ENCODE measurements around the gene EPB41.
"Not testable (repeated sequence)": the region's sequence is repeated elsewhere in the genome, so short reads cannot be mapped to it uniquely, and the experiment has no call there.

The EPB41 gene

DNA sequence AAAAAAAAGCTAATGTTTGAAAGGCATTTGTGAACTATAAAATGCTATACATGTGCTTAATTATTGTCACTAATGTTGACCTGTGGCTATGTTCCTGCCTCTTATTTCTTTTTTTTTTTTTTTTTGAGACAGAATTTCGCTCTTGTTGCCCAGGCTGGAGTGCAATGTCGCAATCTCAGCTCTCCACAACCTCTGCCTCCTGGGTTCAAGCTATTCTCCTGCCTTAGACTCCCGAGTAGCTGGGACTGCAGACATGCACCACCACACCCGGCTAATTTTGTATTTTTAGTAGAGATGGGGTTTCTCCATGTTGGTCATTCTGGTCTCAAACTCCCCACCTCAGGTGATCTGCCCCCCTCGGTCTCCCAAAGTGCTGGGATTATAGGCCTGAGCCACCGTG lies 193.7 kb downstream of the EPB41 start:
- DNase-seq (ENCODE audit: low read depth in 2 of 2): not testable (repeated sequence)

- no peak for DNase-seq (ENCODE audit: low read depth in 2 of 2)
These were observed 198.5 kb downstream of the EPB41 start for GRCh38 chr1:29112705-29113412.

DNA sequence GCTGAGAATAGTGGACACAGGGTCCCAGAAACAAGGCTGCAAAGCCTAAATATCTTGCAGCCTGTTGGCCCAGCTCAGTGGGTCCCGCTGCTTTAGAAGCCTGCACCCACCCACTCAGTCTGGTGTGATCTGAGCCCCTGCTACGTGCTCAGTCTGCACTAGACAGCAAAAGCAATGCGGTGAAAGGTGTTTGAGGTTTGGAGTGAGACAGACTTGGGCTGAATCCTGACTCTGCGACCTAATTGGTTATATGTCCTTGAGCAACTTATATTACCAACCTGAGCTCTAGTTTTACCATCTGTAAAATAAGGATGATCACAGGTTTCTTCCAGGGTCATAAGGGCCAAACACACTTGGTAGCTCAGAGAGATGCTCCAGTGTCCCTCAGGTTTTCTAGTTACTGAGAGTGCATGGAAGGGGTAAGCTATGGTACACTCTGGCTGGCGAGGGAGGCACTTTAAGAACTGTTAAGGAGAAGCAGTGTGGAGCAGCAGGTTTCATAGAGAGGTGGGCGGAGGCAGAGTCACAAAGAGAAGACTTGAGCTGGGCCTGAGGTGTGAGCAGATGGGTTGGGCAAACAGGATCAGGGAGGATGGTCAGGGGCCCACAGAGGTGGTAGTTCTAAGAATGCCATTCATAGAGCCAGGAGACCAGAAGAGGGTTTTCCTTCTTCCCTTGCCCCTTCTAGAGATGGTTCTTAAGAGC lies 199.2 kb downstream of the EPB41 start:
- DNase-seq (ENCODE audit: low read depth in 2 of 2): no peak

GRCh38 chr1:29114654-29115053 lies 200.3 kb downstream of the EPB41 start:
- no peak for DNase-seq (ENCODE audit: low read depth in 2 of 2)

- no peak for DNase-seq (ENCODE audit: low read depth in 2 of 2)
These were observed 203.0 kb downstream of the EPB41 start for GRCh38 chr1:29117381-29117780.

DNA sequence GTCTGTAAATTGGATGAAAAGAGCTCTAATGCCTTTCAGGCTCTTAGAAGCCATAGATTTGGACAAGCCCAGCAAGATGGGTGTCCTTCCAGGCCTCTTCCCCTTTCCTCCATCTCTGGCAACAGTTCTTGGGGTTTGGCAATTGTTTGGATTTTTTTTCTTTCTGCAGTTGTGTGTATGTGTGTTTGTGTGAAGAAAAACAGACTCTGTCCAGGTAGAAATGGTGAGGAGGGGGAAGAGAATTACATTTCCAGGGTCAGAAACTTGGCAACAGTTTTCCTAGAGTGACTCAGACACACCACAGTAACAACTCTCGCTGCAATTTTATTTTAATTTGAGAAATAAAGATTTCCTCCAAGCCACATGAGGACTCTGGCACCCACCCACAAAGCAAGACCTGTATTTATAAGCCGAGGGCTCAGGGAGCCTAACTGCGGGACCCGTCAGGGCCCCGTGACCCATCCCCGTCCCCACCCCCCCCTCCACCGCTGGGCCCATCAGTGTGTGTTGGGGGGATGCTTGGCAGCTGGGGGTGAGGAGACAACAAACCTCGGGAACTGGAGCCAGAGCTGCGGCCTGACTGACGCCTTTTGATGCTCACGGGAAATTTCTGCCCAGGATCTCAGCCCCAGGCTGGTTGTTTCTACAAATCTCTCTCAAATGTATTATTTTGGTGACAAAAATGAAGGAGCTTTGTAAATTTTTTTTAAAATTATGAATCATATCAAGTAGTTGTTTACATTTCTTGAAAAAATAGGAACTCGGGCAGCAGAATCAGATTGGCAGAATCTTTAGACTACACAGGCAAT lies 205.0 kb downstream of the EPB41 start:
- DNase-seq (ENCODE audit: low read depth in 2 of 2): no peak

GRCh38 chr1:29120367-29120766 lies 206.0 kb downstream of the EPB41 start:
- no peak for DNase-seq (ENCODE audit: low read depth in 2 of 2)

- DNase-seq (ENCODE audit: low read depth in 2 of 2): peak; percentile 5 to 48
These were observed 206.6 kb downstream of the EPB41 start for GRCh38 chr1:29120947-29121485.

DNA sequence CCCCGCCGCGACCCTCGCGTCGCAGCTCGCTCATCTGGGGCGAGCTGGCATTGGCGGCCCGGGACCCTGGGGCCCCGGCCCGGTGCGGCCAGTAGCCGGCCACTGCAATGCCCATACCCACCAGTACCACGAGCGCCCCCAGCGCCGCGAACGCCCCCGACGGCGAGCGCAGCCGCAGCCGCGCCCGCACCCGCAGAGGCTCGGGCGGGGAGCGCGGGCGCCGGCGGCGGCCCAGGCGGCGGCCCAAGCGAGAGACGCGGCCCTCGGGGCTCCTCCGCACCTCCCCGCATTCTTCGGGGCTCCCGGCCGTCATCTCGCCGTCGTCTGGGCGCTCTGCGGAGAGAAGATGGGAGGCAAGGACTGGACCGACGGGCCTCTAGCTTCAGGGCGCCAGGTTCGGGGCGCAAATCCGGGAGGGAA lies 207.2 kb downstream of the EPB41 start:
- no peak for DNase-seq (ENCODE audit: low read depth in 2 of 2)

DNA sequence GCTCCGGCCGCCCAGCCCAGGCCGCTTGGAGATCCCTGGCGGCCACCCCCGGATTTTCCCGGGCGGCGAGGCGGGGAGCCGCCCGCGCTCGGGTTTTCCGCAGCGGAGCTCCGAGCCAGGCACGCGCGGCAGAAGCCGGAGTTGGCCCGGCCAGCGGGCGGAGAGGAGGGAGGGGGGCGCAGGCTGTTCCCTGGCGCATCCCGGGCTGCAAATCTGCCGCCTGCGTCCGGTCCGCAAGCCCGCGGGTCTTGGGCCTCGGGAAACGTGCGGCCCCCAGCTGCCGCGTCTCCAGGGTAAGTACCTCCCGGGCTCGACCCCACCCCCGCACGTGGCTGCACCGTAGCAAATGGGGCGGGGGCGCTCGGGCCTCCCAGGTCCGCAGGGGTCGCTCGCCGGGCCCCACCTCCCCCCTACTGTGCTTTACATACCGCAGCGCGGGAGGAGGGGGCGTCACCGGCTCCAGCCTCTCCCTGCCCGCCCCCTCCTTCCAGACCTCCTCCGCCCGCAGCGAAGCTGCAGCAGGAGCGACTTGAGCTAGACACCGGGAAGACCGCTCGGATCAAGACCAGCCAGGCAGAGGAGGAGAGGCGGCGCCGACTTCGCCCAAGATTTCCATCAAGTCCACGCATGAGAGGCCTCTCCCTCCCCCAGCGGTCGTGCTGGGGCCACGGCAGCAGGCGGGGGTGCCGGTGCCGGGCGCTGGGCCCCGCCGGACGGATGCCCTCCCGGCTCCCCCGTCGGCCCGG lies 207.7 kb downstream of the EPB41 start:
- no peak for DNase-seq (ENCODE audit: low read depth in 2 of 2)

- DNase-seq (ENCODE audit: low read depth in 2 of 2): no peak
These were observed 208.3 kb downstream of the EPB41 start for GRCh38 chr1:29122682-29123052.

GRCh38 chr1:29123053-29123886 lies 208.9 kb downstream of the EPB41 start:
- DNase-seq (ENCODE audit: low read depth in 2 of 2): no peak

DNA sequence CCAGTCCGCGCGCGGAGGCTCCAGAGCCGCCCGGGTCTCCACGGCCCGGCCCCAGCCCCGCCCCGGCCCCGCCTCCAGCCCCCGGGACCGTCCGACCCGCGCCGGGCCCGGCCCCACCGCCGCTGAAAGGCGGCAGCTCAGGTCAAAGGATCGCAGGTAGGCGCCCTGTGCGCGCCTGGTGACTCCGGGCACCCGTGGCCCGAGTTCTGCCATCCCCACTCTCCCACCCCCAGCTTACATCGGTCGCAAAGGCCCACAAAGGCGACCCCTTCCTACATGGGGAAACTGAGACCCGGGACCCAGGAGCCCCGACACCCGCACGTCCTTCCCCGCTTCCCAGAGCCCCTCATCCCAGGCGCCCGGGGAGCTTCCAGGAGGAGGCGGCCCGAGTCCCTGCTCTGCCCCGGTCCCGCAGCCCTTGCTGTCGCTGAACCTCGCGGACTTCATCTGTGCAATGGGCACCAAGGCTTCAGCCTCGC lies 209.6 kb downstream of the EPB41 start, which contains the start of gene TMEM200B:
Gene TMEM200B (minus strand): TSS at position 17 of the 479 bp plus-strand sequence. CDS start 2,075 bp downstream, outside the sequence.
- no peak for DNase-seq (ENCODE audit: low read depth in 2 of 2)

- DNase-seq (ENCODE audit: low read depth in 2 of 2): peak; percentile 22 to 41
These were observed 210.2 kb downstream of the EPB41 start for GRCh38 chr1:29124366-29125236.

GRCh38 chr1:29125237-29125641 lies 210.9 kb downstream of the EPB41 start:
- no peak for DNase-seq (ENCODE audit: low read depth in 2 of 2)

DNA sequence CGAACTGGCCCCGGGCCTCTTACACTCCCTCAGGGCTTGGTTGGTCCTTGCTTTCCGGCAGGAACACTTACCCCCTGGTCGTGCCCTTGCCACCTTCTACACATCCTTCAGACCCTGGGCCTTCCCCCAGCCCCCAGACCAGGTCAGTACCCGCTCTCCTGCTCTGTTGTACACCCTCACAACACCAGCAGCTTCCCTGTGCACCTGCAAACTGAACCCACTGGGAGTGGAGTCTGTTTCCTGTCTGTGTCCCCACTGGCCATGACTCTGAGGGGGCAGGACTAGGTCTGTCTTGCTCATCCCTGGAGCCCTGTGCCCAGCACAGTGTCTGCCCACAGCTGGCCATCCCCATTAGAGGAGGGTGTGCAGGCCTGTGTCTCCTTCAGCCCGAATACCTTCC lies 211.4 kb downstream of the EPB41 start:
- no peak for DNase-seq (ENCODE audit: low read depth in 2 of 2)

DNA sequence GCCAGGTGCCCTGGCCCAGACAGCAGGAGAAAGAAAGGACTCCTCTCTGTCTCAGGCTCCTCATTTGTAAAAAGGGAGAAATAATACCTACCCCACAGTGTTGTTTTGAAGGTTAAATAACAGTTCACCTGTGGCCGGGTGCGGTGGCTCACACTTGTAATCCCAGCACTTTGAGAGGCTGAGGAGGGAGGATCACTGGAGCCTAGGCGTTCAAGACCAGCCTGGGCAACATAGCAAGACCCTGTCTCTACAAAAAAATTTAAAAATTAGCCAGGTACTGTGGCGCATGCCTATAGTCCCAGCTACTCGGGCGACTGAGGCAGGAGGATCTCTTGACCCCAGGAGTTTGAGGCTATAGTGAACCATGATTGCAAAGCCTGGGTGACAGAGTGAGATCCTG lies 211.8 kb downstream of the EPB41 start:
- DNase-seq (ENCODE audit: low read depth in 2 of 2): no peak

- DNase-seq (ENCODE audit: low read depth in 2 of 2): no peak
These were observed 214.4 kb downstream of the EPB41 start for GRCh38 chr1:29128739-29129138.

- DNase-seq (ENCODE audit: low read depth in 2 of 2): no peak
These were observed 215.5 kb downstream of the EPB41 start for GRCh38 chr1:29129916-29130315.
